NT2/D1 (cell line): ENCODE measurements around the gene BMPR1B.

Experiments used
- SUZ12 ChIP-seq: IDR thresholded peaks from 2 replicates; pipeline ENCODE4 v1.6.1; 2011; ENCODE audit not compliant: insufficient read length, insufficient read depth; ENCODE audit errors: extremely low read depth
- YY1 ChIP-seq: IDR thresholded peaks from 2 replicates; pipeline ENCODE4 v1.6.1; 2011; ENCODE audit not compliant: insufficient read length, insufficient read depth
- ZNF274 ChIP-seq: IDR thresholded peaks from 2 replicates; pipeline ENCODE4 v1.6.1; 2011; ENCODE audit warnings: mild to moderate bottlenecking, low read depth, low read length

- TF ChIP-seq SUZ12 (no peak), ZNF274 (no peak), YY1 (no peak)
Measured at GRCh38 chr4:94890579-94890978, 132.8 kb downstream of the BMPR1B start.
